ENCODE results near the gene SERPINB8.

Gene SERPINB8

GRCh38 chr18:63965716-63966330 is 4.1 kb upstream of the SERPINB8 start:
- DNase-seq (ENCODE audit: low read depth in 3 of 3): no peak

- no peak for DNase-seq (ENCODE audit: low read depth in 3 of 3)
These were observed 926 bp downstream of the SERPINB8 start for GRCh38 chr18:63970809-63971205.

- no peak for DNase-seq (ENCODE audit: low read depth in 3 of 3)
These were observed 1.6 kb downstream of the SERPINB8 start for GRCh38 chr18:63971320-63972001.

GRCh38 chr18:63972002-63972376 is 2.1 kb downstream of the SERPINB8 start:
- DNase-seq (ENCODE audit: low read depth in 3 of 3): no peak

- no peak for DNase-seq (ENCODE audit: low read depth in 3 of 3)
These were observed 5.1 kb downstream of the SERPINB8 start for GRCh38 chr18:63974991-63975390.

- DNase-seq (ENCODE audit: low read depth in 3 of 3): no peak
These were observed 5.7 kb downstream of the SERPINB8 start for GRCh38 chr18:63975628-63976027.

GRCh38 chr18:63977040-63977439 is 7.2 kb downstream of the SERPINB8 start:
- DNase-seq (ENCODE audit: low read depth in 3 of 3): no peak

- DNase-seq (ENCODE audit: low read depth in 3 of 3): no peak
These were observed 9.6 kb downstream of the SERPINB8 start for GRCh38 chr18:63979409-63979920.

- DNase-seq (ENCODE audit: low read depth in 3 of 3): no peak
These were observed 10.1 kb downstream of the SERPINB8 start for GRCh38 chr18:63980027-63980426.

- DNase-seq (ENCODE audit: low read depth in 3 of 3): no peak
These were observed 11.1 kb downstream of the SERPINB8 start for GRCh38 chr18:63980896-63981460.

GRCh38 chr18:63981719-63982118 is 11.8 kb downstream of the SERPINB8 start:
- no peak for DNase-seq (ENCODE audit: low read depth in 3 of 3)

GRCh38 chr18:63982361-63982760 is 12.5 kb downstream of the SERPINB8 start:
- no peak for DNase-seq (ENCODE audit: low read depth in 3 of 3)

GRCh38 chr18:63986885-63987284 is 17.0 kb downstream of the SERPINB8 start:
- no peak for DNase-seq (ENCODE audit: low read depth in 3 of 3)

- no peak for DNase-seq (ENCODE audit: low read depth in 3 of 3)
These were observed 17.9 kb downstream of the SERPINB8 start for GRCh38 chr18:63987743-63988142.

GRCh38 chr18:63992751-63993150 is 22.9 kb downstream of the SERPINB8 start:
- no peak for DNase-seq (ENCODE audit: low read depth in 3 of 3)

GRCh38 chr18:63994783-63995399 is 25.0 kb downstream of the SERPINB8 start:
- DNase-seq (ENCODE audit: low read depth in 3 of 3): peak in 1 of 3 experiments; percentile 18

- DNase-seq (ENCODE audit: low read depth in 3 of 3): no peak
These were observed 27.2 kb downstream of the SERPINB8 start for GRCh38 chr18:63997041-63997440.

- DNase-seq (ENCODE audit: low read depth in 3 of 3): no peak
These were observed 27.7 kb downstream of the SERPINB8 start for GRCh38 chr18:63997606-63998005.

- no peak for DNase-seq (ENCODE audit: low read depth in 3 of 3)
These were observed 30.0 kb downstream of the SERPINB8 start for GRCh38 chr18:63999871-64000270.

- no peak for DNase-seq (ENCODE audit: low read depth in 3 of 3)
These were observed 32.7 kb downstream of the SERPINB8 start for GRCh38 chr18:64002581-64002980.

- no peak for DNase-seq (ENCODE audit: low read depth in 3 of 3)
These were observed 39.4 kb downstream of the SERPINB8 start for GRCh38 chr18:64009305-64009704.

GRCh38 chr18:64011513-64011912 is 41.6 kb downstream of the SERPINB8 start:
- DNase-seq (ENCODE audit: low read depth in 3 of 3): no peak

GRCh38 chr18:64017870-64018269 is 48.0 kb downstream of the SERPINB8 start:
- no peak for DNase-seq (ENCODE audit: low read depth in 3 of 3)

All from stimulated activated CD4-positive, alpha-beta T cell treated with anti-CD3 and anti-CD28 coated beads, TNF-alpha, amount 100 ng/mL, for 4 hours (primary cell).